GM19455 (cell line): Measurements from ENCODE around the gene DSCAML1.

Experiments used
- ATAC-seq: cut with Tn5 transposase; IDR thresholded peaks from one replicate; pipeline ENCODE4 v1.9.1; 2021; ENCODE audit not compliant: unreplicated experiment

Gene DSCAML1

GRCh38 chr11:117642396-117642795 is 154.6 kb downstream of the DSCAML1 start:
- no peak for ATAC-seq

GRCh38 chr11:117641008-117641915 is 155.8 kb downstream of the DSCAML1 start:
- ATAC-seq, result no peak

- ATAC-seq, result no peak
Observed at GRCh38 chr11:117640041-117640440, 157.0 kb downstream of the DSCAML1 start.

GRCh38 chr11:117639601-117640000 is 157.4 kb downstream of the DSCAML1 start:
- no peak for ATAC-seq

- ATAC-seq, result no peak
Observed at GRCh38 chr11:117638911-117639543, 158.0 kb downstream of the DSCAML1 start.

- ATAC-seq, result no peak
Observed at GRCh38 chr11:117634756-117635603, 162.0 kb downstream of the DSCAML1 start.

GRCh38 chr11:117633976-117634755 is 162.8 kb downstream of the DSCAML1 start:
- no peak for ATAC-seq

- no peak for ATAC-seq
Observed at GRCh38 chr11:117633186-117633754, 163.7 kb downstream of the DSCAML1 start.

GRCh38 chr11:117632306-117632705 is 164.7 kb downstream of the DSCAML1 start:
- no peak for ATAC-seq

- ATAC-seq, result no peak
Observed at GRCh38 chr11:117631336-117632140, 165.5 kb downstream of the DSCAML1 start.

GRCh38 chr11:117629891-117630538 is 167.0 kb downstream of the DSCAML1 start:
- ATAC-seq, result no peak

- ATAC-seq, result no peak
Observed at GRCh38 chr11:117629146-117629545, 167.9 kb downstream of the DSCAML1 start.

GRCh38 chr11:117627259-117627658 is 169.8 kb downstream of the DSCAML1 start:
- no peak for ATAC-seq

- no peak for ATAC-seq
Observed at GRCh38 chr11:117626576-117626975, 170.4 kb downstream of the DSCAML1 start.

GRCh38 chr11:117625237-117625636 is 171.8 kb downstream of the DSCAML1 start:
- ATAC-seq, result no peak

- no peak for ATAC-seq
Observed at GRCh38 chr11:117623831-117624271, 173.2 kb downstream of the DSCAML1 start.

GRCh38 chr11:117621226-117621625 is 175.8 kb downstream of the DSCAML1 start:
- ATAC-seq, result no peak

- ATAC-seq, result no peak
Observed at GRCh38 chr11:117620659-117621058, 176.4 kb downstream of the DSCAML1 start.

GRCh38 chr11:117620086-117620485 is 176.9 kb downstream of the DSCAML1 start:
- no peak for ATAC-seq
